Measurements from ENCODE around the gene STAMBPL1. TPM values are rescaled to one million over a fixed set of nuclear protein-coding genes. Genes with fewer than 3 reads are reported as not detected.
A peak's percentile ranks its signal among the peaks of the same experiment; 100 is the strongest.

Gene STAMBPL1
- total RNA-seq, 1 donor from 2014 or later = 1.5 TPM

DNA sequence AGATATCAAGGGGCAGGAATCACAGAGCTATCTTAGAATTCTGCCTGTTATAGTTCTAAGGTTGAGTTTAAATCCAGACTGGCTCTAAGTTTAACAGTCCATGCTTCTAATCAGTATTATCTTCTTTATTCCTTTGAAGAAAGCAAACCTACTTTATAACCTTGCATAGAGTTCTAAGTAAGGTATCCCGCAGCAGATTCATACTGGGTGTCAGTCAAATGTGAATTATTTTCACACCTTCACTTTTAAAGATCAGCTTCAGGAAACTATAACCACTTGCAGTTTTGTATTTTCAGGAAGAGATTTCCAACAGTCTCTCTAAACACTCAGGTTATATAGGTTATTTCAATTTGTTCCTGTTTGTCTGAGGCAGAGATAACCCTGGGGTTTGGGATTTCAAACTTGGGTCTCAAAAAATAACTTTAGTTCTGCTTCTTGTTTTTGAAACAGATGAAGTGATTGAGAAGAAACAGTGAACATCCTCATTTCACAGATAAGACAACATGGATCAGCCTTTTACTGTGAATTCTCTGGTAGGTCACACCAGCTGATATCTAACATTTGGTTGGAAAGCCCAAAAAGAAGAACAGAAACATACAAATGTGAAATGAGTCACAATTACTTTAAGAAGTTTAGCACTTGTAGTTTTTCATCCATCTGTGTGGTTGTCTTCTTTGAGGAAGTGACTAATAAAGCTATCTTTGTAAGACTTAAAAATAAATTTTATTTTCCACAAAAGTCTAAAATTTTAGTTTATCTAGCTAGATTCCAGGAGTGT lies 21.4 kb downstream of the STAMBPL1 start:
- no peak overlapping the region for H3K4me3 Mint-ChIP-seq (ENCODE audit: unreplicated experiment)
- DNase-seq (ENCODE audit: low read depth) (peak; percentile 66), FAIRE-seq (no peak)
- Histone ChIP-seq H3K27ac (ENCODE audit: low read depth, low read length) (no peak overlapping the region), H3K79me2 (ENCODE audit: insufficient read depth, low read length) (no peaks in the 10 kb centered on the region), H3K9me3 (ENCODE audit: insufficient read depth, low read depth, low read length) (no peaks in the 10 kb centered on the region), H3K4me1 (ENCODE audit: insufficient read depth, low read length) (peaks cover 3% of the 10 kb centered on the region), H4K20me1 (ENCODE audit: insufficient read depth, low read length) (no peaks in the 10 kb centered on the region), H3K9ac (ENCODE audit: low read length) (no peak overlapping the region), H2AFZ (ENCODE audit: low read depth, low read length) (no peak overlapping the region), H3K4me3 (ENCODE audit: insufficient read depth, low read depth, low read length) (no peak overlapping the region), H3K36me3 (ENCODE audit: insufficient read depth, low read length) (peaks cover 3% of the 10 kb centered on the region), H3K27me3 (ENCODE audit: insufficient read depth, low read length) (no peaks in the 10 kb centered on the region), H3K4me2 (ENCODE audit: low read length) (peak overlapping the region; percentile 26)
- no peaks in the 10 kb centered on the region for H3K27me3 Mint-ChIP-seq (ENCODE audit: low read depth, unreplicated experiment)
- peaks cover 10% of the 10 kb centered on the region for H3K4me1 Mint-ChIP-seq (ENCODE audit: low read depth, unreplicated experiment)
- no peaks in the 10 kb centered on the region for H3K36me3 Mint-ChIP-seq (ENCODE audit: low read depth, unreplicated experiment)
- no peak overlapping the region for H3K27ac Mint-ChIP-seq (ENCODE audit: unreplicated experiment)
- H3K9me3 Mint-ChIP-seq (ENCODE audit: unreplicated experiment) = no peaks in the 10 kb centered on the region
- TF ChIP-seq, protein P1, sequence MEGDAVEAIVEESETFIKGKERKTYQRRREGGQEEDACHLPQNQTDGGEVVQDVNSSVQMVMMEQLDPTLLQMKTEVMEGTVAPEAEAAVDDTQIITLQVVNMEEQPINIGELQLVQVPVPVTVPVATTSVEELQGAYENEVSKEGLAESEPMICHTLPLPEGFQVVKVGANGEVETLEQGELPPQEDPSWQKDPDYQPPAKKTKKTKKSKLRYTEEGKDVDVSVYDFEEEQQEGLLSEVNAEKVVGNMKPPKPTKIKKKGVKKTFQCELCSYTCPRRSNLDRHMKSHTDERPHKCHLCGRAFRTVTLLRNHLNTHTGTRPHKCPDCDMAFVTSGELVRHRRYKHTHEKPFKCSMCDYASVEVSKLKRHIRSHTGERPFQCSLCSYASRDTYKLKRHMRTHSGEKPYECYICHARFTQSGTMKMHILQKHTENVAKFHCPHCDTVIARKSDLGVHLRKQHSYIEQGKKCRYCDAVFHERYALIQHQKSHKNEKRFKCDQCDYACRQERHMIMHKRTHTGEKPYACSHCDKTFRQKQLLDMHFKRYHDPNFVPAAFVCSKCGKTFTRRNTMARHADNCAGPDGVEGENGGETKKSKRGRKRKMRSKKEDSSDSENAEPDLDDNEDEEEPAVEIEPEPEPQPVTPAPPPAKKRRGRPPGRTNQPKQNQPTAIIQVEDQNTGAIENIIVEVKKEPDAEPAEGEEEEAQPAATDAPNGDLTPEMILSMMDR (IDR thresholded peaks at IDR 0.05; ENCODE audit: insufficient read depth, low read depth, low read length) = no peak
- TF ChIP-seq EZH2 (IDR thresholded peaks at IDR 0.05; ENCODE audit: insufficient read depth, low read length) = no peak

DNA sequence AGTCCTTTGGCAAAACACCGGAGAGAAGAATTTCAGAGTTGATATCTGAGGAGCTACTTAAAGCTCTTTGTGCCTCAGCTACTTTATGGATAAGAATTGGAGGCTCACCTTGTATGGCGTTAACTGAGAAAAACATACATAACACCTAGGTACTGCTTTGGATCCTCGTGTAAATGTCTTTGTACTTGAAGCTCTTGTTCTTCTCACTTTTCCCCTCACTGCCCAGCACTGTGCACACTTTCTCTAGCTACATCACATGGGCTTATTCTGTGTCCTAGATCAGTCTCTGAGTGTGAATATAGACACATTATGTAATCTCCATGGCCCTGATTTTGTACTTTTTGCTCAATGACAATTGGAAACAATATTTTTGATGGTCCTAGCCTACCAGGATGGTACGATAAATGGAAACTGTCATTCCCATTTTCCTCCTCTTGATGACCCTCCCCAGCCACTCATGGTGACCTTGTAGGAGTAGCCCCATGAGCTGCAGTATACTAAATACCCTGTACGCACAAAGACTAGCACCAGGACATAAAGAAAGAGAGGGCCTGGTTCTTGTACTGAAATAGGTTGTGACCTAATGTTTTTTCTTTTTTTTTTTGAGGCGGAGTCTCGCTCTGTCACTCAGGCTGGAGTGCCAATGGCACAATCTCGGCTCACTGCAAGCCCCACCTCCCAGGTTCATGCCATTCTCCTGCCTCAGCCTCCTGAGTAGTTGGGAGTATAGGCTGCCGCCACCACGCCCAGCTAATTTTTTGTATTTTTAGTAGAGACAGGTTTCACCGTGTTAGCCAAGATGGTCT lies 22.1 kb downstream of the STAMBPL1 start:
- H3K27ac Mint-ChIP-seq (ENCODE audit: unreplicated experiment) = no peak overlapping the region
- no peak for DNase-seq (ENCODE audit: low read depth)
- Histone ChIP-seq H2AFZ (ENCODE audit: low read depth, low read length) (no peak overlapping the region), H3K79me2 (ENCODE audit: insufficient read depth, low read length) (no peaks in the 10 kb centered on the region), H3K9me3 (ENCODE audit: insufficient read depth, low read depth, low read length) (no peaks in the 10 kb centered on the region), H3K4me1 (ENCODE audit: insufficient read depth, low read length) (peaks cover 3% of the 10 kb centered on the region), H4K20me1 (ENCODE audit: insufficient read depth, low read length) (no peaks in the 10 kb centered on the region), H3K27ac (ENCODE audit: low read depth, low read length) (no peak overlapping the region), H3K4me2 (ENCODE audit: low read length) (peak overlapping the region; percentile 26), H3K4me3 (ENCODE audit: insufficient read depth, low read depth, low read length) (no peak overlapping the region), H3K9ac (ENCODE audit: low read length) (no peak overlapping the region), H3K36me3 (ENCODE audit: insufficient read depth, low read length) (peaks cover 3% of the 10 kb centered on the region), H3K27me3 (ENCODE audit: insufficient read depth, low read length) (no peaks in the 10 kb centered on the region)
- no peaks in the 10 kb centered on the region for H3K9me3 Mint-ChIP-seq (ENCODE audit: unreplicated experiment)
- FAIRE-seq = no peak
- TF ChIP-seq, protein P1 (IDR thresholded peaks at IDR 0.05; ENCODE audit: insufficient read depth, low read depth, low read length) = no peak
- no peaks in the 10 kb centered on the region for H3K36me3 Mint-ChIP-seq (ENCODE audit: low read depth, unreplicated experiment)
- no peak overlapping the region for H3K4me3 Mint-ChIP-seq (ENCODE audit: unreplicated experiment)
- H3K4me1 Mint-ChIP-seq (ENCODE audit: low read depth, unreplicated experiment) = peaks cover 7% of the 10 kb centered on the region
- no peaks in the 10 kb centered on the region for H3K27me3 Mint-ChIP-seq (ENCODE audit: low read depth, unreplicated experiment)

Measured in astrocyte (in vitro differentiated cells and primary cell).